Lower lobe of right lung (tissue), 2 donors: ENCODE measurements around the gene PLEKHA7. TPM values are rescaled to one million over a fixed set of nuclear protein-coding genes. Genes with fewer than 3 reads are reported as not detected.
A peak's percentile ranks its signal among the peaks of the same experiment; 100 is the strongest.
"Not testable (repeated sequence)": the region's sequence is repeated elsewhere in the genome, so short reads cannot be mapped to it uniquely, and the experiment has no call there.

ENCODE experiments used
- ATAC-seq, 2 donors: fragments of 200-7000 bp; cut with Tn5 transposase; one replicate each; pipeline ENCODE4 v1.9.1; 2020 to 2022; ENCODE audit warnings: mild to moderate bottlenecking in 2 of 2, moderate library complexity in 2 of 2
- DNase-seq: peaks from one replicate; pipeline ENCODE4 v3.0.0-alpha.2; 2020
- H3K27ac ChIP-seq: fragments of 200-600 bp; one replicate; pipeline ENCODE4 v1.8.0; 2022
- H3K27me3 ChIP-seq: fragments of 200-600 bp; one replicate; pipeline ENCODE4 v1.8.0; 2022; ENCODE audit warnings: low read depth
- H3K36me3 ChIP-seq: fragments of 200-600 bp; one replicate; pipeline ENCODE4 v1.8.0; 2022; ENCODE audit warnings: mild to moderate bottlenecking
- H3K4me1 ChIP-seq: fragments of 200-600 bp; one replicate; pipeline ENCODE4 v1.8.0; 2022
- H3K4me3 ChIP-seq: fragments of 200-600 bp; one replicate; pipeline ENCODE4 v1.8.0; 2022; ENCODE audit warnings: mild to moderate bottlenecking
- H3K9me3 ChIP-seq: fragments of 200-600 bp; one replicate; pipeline ENCODE4 v1.8.0; 2022
- intact Hi-C: fragments of 100-400 bp; cut with DNase I; formaldehyde crosslinking; loops from one replicate; pipeline ENCODE4 v1.11.0; 2022
- total RNA-seq: library from RNA; stranded (reverse); fragmentation: NEBNext Ultra II Directional; extraction: Animal tissue kit (Norgen Biotek cat#: 25700); gene quantifications from one replicate; pipeline ENCODE4 v1.2.1, GENCODE V29; 2021
- TF ChIP-seq, protein P1 (sequence below): fragments of 200-600 bp; IDR thresholded peaks from one replicate; pipeline ENCODE4 v1.8.0; 2022; ENCODE audit warnings: antibody characterized with exemption, mild to moderate bottlenecking
- donor health status: DM: no; HTN: yes; CAD: no; lungs with severe emphysema.

PLEKHA7 gene
- total RNA-seq, 1 donor from 2014 or later: 44.0 TPM

DNA sequence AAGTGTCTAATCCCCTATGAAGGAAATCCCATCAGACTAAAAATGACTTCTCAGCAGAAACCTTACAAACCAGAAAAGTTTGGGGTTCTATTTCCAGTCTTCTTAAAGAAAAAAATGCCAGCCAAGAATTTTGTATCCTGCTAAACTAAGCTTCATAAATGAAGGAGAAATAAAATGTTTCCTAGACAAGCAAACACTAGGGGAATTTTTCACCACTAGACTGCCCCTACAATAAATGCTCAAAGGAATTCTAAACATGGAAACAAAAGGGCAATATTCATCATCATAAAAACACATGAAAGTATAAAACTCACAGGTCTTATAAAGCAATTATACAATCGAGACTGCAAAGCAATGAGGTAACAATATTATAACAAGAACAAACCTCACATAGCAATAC, 124.3 kb downstream of the PLEKHA7 start:
- Histone ChIP-seq H3K27me3 (no peaks in the 10 kb centered on the region), H3K27ac (no peak overlapping the region), H3K4me3 (no peak overlapping the region), H3K36me3 (no peaks in the 10 kb centered on the region), H3K9me3 (no peaks in the 10 kb centered on the region), H3K4me1 (no peaks in the 10 kb centered on the region)
- intact Hi-C loops: no loop called here
- TF ChIP-seq, protein P1, sequence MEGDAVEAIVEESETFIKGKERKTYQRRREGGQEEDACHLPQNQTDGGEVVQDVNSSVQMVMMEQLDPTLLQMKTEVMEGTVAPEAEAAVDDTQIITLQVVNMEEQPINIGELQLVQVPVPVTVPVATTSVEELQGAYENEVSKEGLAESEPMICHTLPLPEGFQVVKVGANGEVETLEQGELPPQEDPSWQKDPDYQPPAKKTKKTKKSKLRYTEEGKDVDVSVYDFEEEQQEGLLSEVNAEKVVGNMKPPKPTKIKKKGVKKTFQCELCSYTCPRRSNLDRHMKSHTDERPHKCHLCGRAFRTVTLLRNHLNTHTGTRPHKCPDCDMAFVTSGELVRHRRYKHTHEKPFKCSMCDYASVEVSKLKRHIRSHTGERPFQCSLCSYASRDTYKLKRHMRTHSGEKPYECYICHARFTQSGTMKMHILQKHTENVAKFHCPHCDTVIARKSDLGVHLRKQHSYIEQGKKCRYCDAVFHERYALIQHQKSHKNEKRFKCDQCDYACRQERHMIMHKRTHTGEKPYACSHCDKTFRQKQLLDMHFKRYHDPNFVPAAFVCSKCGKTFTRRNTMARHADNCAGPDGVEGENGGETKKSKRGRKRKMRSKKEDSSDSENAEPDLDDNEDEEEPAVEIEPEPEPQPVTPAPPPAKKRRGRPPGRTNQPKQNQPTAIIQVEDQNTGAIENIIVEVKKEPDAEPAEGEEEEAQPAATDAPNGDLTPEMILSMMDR: no peak
- ATAC-seq (no peak), DNase-seq (no peak)

DNA sequence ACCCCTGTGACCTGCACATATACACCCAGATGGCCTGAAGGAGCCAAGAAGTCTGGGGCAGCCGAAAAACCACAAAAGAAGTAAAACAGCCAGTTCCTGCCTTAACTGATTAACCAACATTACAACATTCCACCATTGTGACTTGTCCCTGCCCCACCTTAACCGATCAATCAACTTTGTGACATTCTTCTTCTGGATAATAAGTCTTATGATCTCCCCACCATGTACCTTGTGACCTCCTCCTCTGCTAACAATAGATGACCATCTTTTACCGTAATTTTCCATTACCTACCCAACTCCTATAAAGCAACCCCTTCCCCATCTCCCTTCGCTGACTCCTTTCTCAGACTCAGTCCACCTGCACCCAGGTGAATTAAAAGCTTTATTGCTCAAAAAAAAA, 125.2 kb downstream of the PLEKHA7 start:
- intact Hi-C loops, DNase-seq, H3K27ac ChIP-seq, ATAC-seq, H3K4me1 ChIP-seq, H3K9me3 ChIP-seq, H3K4me3 ChIP-seq, H3K36me3 ChIP-seq, H3K27me3 ChIP-seq: not testable (repeated sequence)

DNA sequence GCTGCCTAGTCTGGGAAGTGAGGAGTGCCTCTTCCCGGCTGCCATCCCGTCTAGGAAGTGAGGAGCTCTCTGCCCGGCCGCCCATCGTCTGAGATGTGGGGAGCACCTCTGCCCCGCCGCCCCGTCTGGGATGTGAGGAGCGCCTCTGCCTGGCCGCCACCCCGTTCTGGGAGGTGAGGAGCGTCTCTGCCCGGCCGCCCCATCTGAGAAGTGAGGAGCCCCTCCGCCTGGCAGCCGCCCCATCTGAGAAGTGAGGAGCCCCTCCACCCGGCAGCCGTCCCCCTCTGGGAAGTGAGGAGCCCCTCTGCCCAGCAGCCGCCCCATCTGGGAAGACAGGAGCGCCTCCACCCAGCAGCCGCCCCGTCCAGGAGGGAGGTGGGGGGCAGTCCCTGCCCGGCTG, 126.3 kb downstream of the PLEKHA7 start:
- H3K9me3 ChIP-seq, H3K27ac ChIP-seq, intact Hi-C loops, ATAC-seq, H3K4me3 ChIP-seq, H3K36me3 ChIP-seq, H3K4me1 ChIP-seq, H3K27me3 ChIP-seq, DNase-seq: not testable (repeated sequence)

DNA sequence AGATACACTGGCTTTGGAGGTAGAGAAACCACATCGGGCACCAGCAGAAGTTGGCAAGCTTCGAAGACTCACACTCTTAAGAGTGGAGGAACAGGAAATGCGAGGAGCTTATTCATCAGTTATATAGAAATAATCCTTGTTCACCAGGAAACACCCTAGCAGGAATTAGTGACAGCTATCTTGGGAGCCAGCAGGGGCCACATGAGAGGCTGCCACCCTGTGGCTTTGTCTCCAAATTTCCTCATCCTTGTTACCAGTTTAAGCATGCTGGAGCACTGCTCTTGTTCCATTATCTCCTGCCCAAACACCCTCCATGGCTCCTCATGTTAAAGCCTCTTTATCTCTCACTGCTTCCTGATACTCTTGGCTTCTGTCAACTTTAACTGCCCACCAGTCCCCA, 131.0 kb downstream of the PLEKHA7 start:
- Histone ChIP-seq H3K36me3 (no peaks in the 10 kb centered on the region), H3K27ac (no peak overlapping the region), H3K4me1 (peaks cover 31% of the 10 kb centered on the region), H3K9me3 (no peaks in the 10 kb centered on the region), H3K4me3 (no peak overlapping the region), H3K27me3 (peaks cover 8% of the 10 kb centered on the region)
- intact Hi-C loops: no loop called here
- DNase-seq (peak; percentile 40), ATAC-seq (peak; percentile 40 to 61)
- TF ChIP-seq, protein P1: no peak

DNA sequence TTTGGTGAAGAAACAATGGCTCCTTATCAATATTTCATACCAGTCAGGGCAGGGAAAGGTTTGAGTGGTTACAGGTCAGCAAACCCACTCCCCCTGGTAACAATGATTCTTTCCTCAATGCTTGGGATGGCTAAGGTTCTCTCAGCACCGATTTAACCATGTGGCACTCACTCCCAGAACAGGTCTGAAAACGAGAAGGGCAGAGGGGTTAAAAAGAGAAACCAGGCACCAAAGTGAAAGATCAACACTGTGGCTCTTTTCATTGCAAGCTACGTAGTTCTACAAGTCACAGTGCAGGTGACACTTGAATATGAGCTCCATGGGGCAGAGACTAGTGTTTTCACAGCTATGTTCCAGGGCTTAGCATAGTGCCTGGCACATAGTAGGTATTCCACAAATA, 132.4 kb downstream of the PLEKHA7 start:
- Histone ChIP-seq H3K4me3 (no peak overlapping the region), H3K27ac (no peak overlapping the region), H3K4me1 (peaks cover 31% of the 10 kb centered on the region), H3K9me3 (no peaks in the 10 kb centered on the region), H3K36me3 (no peaks in the 10 kb centered on the region), H3K27me3 (peaks cover 8% of the 10 kb centered on the region)
- intact Hi-C loops: no loop called here
- TF ChIP-seq, protein P1: no peak
- ATAC-seq (no peak), DNase-seq (no peak)

DNA sequence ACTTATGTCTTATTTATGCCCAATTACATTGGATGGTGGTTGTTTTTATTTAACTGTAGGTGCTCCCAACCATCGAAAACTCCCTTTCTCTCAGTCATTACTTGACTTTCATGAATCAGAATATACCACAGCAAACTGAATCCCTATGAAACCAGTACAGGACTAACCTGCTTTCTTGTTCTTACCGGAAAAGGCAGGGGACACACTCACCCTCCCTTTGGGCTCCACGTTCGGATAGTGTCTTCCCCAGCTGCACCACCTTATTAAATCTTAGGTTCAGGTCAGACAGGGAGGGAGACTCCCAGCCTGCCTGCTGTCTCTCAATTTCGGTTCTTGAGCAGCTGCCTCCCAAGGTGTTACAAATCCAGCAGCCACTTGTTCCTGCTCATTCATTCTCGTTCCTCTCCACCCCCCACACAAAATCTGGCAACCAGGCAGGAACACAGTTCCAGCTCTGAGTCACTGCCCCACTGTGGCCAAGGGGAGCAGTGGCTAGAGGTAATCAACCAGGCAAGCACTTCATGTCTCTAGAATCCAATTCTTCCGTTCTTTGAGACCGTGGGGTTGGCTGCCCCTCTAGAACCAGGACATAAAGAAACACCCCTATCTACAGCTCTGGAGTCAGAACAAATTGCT, 133.0 kb downstream of the PLEKHA7 start:
- H3K36me3 ChIP-seq: no peaks in the 10 kb centered on the region
- DNase-seq (peak; percentile 69), ATAC-seq (peak; percentile 89 to 91)
- peaks cover 31% of the 10 kb centered on the region for H3K4me1 ChIP-seq
- H3K9me3 ChIP-seq: no peaks in the 10 kb centered on the region
- H3K27ac ChIP-seq: no peak overlapping the region
- TF ChIP-seq, protein P1: peak; percentile 40
- H3K27me3 ChIP-seq: peaks cover 8% of the 10 kb centered on the region
- intact Hi-C loops: no loop called here
- no peak overlapping the region for H3K4me3 ChIP-seq
